Uterine smooth muscle cell (primary cell): ENCODE data around the gene RAB5B. TPM values are rescaled to one million over a fixed set of nuclear protein-coding genes. Genes with fewer than 3 reads are reported as not detected.

Source experiments
- total RNA-seq: library from RNA; depleted of rRNA; stranded (reverse); fragments of >200 nt; gene quantifications from 2 replicates; pipeline ENCODE4 v1.2.3, GENCODE V29; 2014

RAB5B gene
- total RNA-seq: 41.6 and 51.5 TPM in 2 replicates

GRCh38 chr12:55973599-55974307 is at the start of gene RAB5B:
RAB5B (plus strand) TSS chr12:55974078; CDS start chr12:55986961, 12,883 bp downstream.

GRCh38 chr12:55927588-55928502 is 46.0 kb upstream of the RAB5B start, which contains the start of gene PYM1:
PYM1 (minus strand) TSS chr12:55927894; CDS start chr12:55927761, 133 bp downstream.

GRCh38 chr12:55930771-55931316 is 43.0 kb upstream of the RAB5B start, which contains the start of gene DGKA:
DGKA (plus strand) TSS chr12:55931162; CDS start chr12:55936504, 5,342 bp downstream.

GRCh38 chr12:55965941-55966407 is 7.9 kb upstream of the RAB5B start, which contains the start of gene PMEL:
PMEL (minus strand) TSS chr12:55966042; CDS start chr12:55966011, 31 bp downstream.

GRCh38 chr12:55966408-55967281 is 7.2 kb upstream of the RAB5B start, which contains the start of gene CDK2:
CDK2 (plus strand) TSS chr12:55966830; CDS start chr12:55967009, 179 bp downstream.

GRCh38 chr12:55996715-55997534 is 23.0 kb downstream of the RAB5B start, which contains the start of gene SUOX:
SUOX (plus strand) TSS chr12:55997276; CDS start chr12:56002222, 4,946 bp downstream.

GRCh38 chr12:56020423-56021184 is 46.7 kb downstream of the RAB5B start, which contains the start of gene IKZF4:
IKZF4 (plus strand) TSS chr12:56021043; CDS start chr12:56021494, 451 bp downstream.

GRCh38 chr12:56041552-56042429 is 67.9 kb downstream of the RAB5B start, which contains the start of gene RPS26:
RPS26 (plus strand) TSS chr12:56041918; CDS start chr12:56042167, 249 bp downstream.

Other genes with a start within 250 kb of the RAB5B start
- gene CD63, start 245.1 kb upstream of the RAB5B start, total RNA-seq: 2,861 and 3,471 TPM in 2 replicates
- gene GDF11, start 231.0 kb upstream of the RAB5B start, total RNA-seq: 3.9 and 6.6 TPM in 2 replicates
- 101 and 113 TPM in 2 replicates for gene SARNP, start 156.4 kb upstream of the RAB5B start, total RNA-seq
- 21.9 and 26.2 TPM in 2 replicates for gene ORMDL2, start 156.0 kb upstream of the RAB5B start, total RNA-seq
- gene DNAJC14, start 144.5 kb upstream of the RAB5B start, total RNA-seq: 70.1 and 78.6 TPM in 2 replicates
- 2.7 and 5.2 TPM in 2 replicates for gene MMP19, start 131.1 kb upstream of the RAB5B start, total RNA-seq
- 24.9 and 32.4 TPM in 2 replicates for gene PYM1, start 46.2 kb upstream of the RAB5B start, total RNA-seq
- 29.8 and 32.7 TPM in 2 replicates for gene DGKA, start 42.9 kb upstream of the RAB5B start, total RNA-seq
- gene PMEL, start 8.0 kb upstream of the RAB5B start, total RNA-seq: 0.22 and 1.5 TPM in 2 replicates
- 12.2 and 28.4 TPM in 2 replicates for gene CDK2, start 7.2 kb upstream of the RAB5B start, total RNA-seq
- 9.1 and 10.8 TPM in 2 replicates for gene SUOX, start 23.2 kb downstream of the RAB5B start, total RNA-seq
- 1.5 TPM in 2 replicates for gene IKZF4, start 47.0 kb downstream of the RAB5B start, total RNA-seq
- 174 and 483 TPM in 2 replicates for gene RPS26, start 67.8 kb downstream of the RAB5B start, total RNA-seq
- gene ERBB3, start 106.1 kb downstream of the RAB5B start, total RNA-seq: 0.11 and 0.75 TPM in 2 replicates
- gene PA2G4, start 130.5 kb downstream of the RAB5B start, total RNA-seq: 107 and 254 TPM in 2 replicates
- gene RPL41, start 142.6 kb downstream of the RAB5B start, total RNA-seq: 1,557 and 2,417 TPM in 2 replicates
- gene ZC3H10, start 144.2 kb downstream of the RAB5B start, total RNA-seq: 4.7 and 6.3 TPM in 2 replicates
- gene ESYT1, start 154.2 kb downstream of the RAB5B start, total RNA-seq: 475 and 484 TPM in 2 replicates
- 59.2 and 112 TPM in 2 replicates for gene MYL6B, start 178.5 kb downstream of the RAB5B start, total RNA-seq
- gene MYL6, start 184.3 kb downstream of the RAB5B start, total RNA-seq: 2,082 and 2,483 TPM in 2 replicates
- gene SMARCC2, start 215.4 kb downstream of the RAB5B start, total RNA-seq: 46.2 and 47.1 TPM in 2 replicates
- gene RNF41, start 247.8 kb downstream of the RAB5B start, total RNA-seq: 117 and 180 TPM in 2 replicates